Kidney (tissue), 14 donors: ENCODE data around the gene DPM2. TPM values are rescaled to one million over a fixed set of nuclear protein-coding genes. Genes with fewer than 3 reads are reported as not detected.

Experiments
- DNase-seq, 5 donors: peaks; one replicate each; pipeline ENCODE4 v3.0.0-alpha.2; 2013 to 2020
- FAIRE-seq: peaks from 2 replicates; lab custom pipeline; 2012; peaks lifted over from hg19 to GRCh38; lab: Jason Lieb, UNC
- H3K27ac ChIP-seq, 2 donors: one replicate each; pipeline ENCODE4 v1.7.0; 2013; ENCODE audit warnings: low read depth in 2 of 2, low read length in 2 of 2, inconsistent platforms in 1 of 2
- H3K27me3 ChIP-seq: one replicate; pipeline ENCODE4 v1.7.1; 2013; ENCODE audit warnings: low read length, inconsistent platforms; ENCODE audit not compliant: control insufficient read depth, insufficient read depth
- H3K36me3 ChIP-seq, 3 donors: one replicate each; pipeline versions ENCODE4 v1.7.0 to v1.7.1; 2013; ENCODE audit warnings: low read length in 3 of 3, control low read depth in 1 of 3, inconsistent platforms in 1 of 3; ENCODE audit not compliant: insufficient read depth in 3 of 3, control insufficient read depth in 2 of 3
- H3K4me1 ChIP-seq, 3 donors: one replicate each; pipeline versions ENCODE4 v1.7.0 to v1.7.1; 2013; ENCODE audit warnings: low read length in 3 of 3, inconsistent platforms in 1 of 3, low read depth in 1 of 3; ENCODE audit not compliant: control insufficient read depth in 2 of 3, insufficient read depth in 2 of 3
- H3K4me3 ChIP-seq, 3 donors: one replicate each; pipeline versions ENCODE4 v1.7.0 to v1.8.1; 2013; ENCODE audit warnings: low read length in 3 of 3, control low read depth in 1 of 3, inconsistent platforms in 1 of 3
- H3K9ac ChIP-seq, 3 donors: one replicate each; pipeline versions ENCODE4 v1.7.0 to v1.7.1; 2013; ENCODE audit warnings: low read length in 3 of 3, control low read depth in 1 of 3, inconsistent platforms in 1 of 3
- H3K9me3 ChIP-seq, 3 donors: one replicate each; pipeline versions ENCODE4 v1.7.0 to v1.7.1; 2013; ENCODE audit warnings: low read length in 3 of 3, control low read depth in 1 of 3, inconsistent platforms in 1 of 3; ENCODE audit not compliant: control insufficient read depth in 2 of 3, insufficient read depth in 1 of 3
- intact Hi-C: fragments of 100-400 bp; cut with DNase I; formaldehyde crosslinking; loops from one replicate; pipeline ENCODE4 v1.11.1; 2022
- polyA plus RNA-seq: library from polyadenylated mRNA; stranded (reverse); fragments of 350-450 nt; fragmentation: Illumina TruSeq; extraction: RNeasy Lipid Tissue Mini Kit (QIAGEN cat#74804); gene quantifications from one replicate; pipeline ENCODE4 v1.2.3, GENCODE V29; 2014; ENCODE audit warnings: low read depth, low replicate concordance; ENCODE audit not compliant: insufficient read depth
- total RNA-seq: library from RNA; stranded (reverse); fragmentation: NEBNext Ultra II Directional; extraction: Animal tissue kit (Norgen Biotek cat#: 25700); gene quantifications from one replicate; pipeline ENCODE4 v1.2.1, GENCODE V29; 2021
- TF ChIP-seq, protein P1 (sequence below): IDR thresholded peaks from 3 replicates; pipeline ENCODE4 v1.5.1; 2012; ENCODE audit warnings: mild to moderate bottlenecking, moderate library complexity, borderline replicate concordance; ENCODE audit not compliant: insufficient read depth; ENCODE audit errors: extremely low read depth
- donor health status: control.
- donor health status: control.
- donor health status: control.
- donor health status: control.
- donor health status: control.
- donor health status: DM: yes; HTN: yes; CAD: no.
- donor health status: Normal renal cell carcinoma (clear cell type).

The DPM2 gene
- total and polyA plus RNA-seq, 2 donors from 2014 or later = 42.8 to 70.0 TPM

DNA sequence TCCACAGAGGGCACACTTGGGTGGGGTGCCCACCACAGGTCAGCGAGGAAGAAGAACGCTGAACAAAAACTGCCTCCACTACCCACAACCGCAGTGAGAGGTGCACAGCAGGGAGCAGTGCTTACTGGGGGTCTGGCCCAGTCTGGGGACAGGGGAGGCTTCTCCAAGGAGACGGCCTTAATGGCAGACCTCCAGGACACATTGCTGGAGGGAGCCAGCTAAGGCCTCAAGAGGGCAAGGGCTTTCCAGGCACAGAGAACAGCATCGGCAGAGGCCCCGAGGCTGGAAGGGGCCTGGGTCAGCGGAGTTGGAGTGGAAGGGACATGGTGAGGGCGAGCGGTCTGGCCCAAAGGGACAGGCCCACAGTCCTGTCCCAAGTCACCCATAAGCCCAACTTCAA is 8.3 kb upstream of the DPM2 start:
- H3K9me3 ChIP-seq = no peaks in the 10 kb centered on the region
- no peak for FAIRE-seq
- no peak for DNase-seq
- H3K9ac ChIP-seq = peak overlapping the region in 1 of 3 donors; percentile 19
- intact Hi-C loops = loop anchor here (10.0 kb wide), 1 partner anchor 169 kb away; no protein-coding TSS in a partner anchor
- TF ChIP-seq, protein P1, sequence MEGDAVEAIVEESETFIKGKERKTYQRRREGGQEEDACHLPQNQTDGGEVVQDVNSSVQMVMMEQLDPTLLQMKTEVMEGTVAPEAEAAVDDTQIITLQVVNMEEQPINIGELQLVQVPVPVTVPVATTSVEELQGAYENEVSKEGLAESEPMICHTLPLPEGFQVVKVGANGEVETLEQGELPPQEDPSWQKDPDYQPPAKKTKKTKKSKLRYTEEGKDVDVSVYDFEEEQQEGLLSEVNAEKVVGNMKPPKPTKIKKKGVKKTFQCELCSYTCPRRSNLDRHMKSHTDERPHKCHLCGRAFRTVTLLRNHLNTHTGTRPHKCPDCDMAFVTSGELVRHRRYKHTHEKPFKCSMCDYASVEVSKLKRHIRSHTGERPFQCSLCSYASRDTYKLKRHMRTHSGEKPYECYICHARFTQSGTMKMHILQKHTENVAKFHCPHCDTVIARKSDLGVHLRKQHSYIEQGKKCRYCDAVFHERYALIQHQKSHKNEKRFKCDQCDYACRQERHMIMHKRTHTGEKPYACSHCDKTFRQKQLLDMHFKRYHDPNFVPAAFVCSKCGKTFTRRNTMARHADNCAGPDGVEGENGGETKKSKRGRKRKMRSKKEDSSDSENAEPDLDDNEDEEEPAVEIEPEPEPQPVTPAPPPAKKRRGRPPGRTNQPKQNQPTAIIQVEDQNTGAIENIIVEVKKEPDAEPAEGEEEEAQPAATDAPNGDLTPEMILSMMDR = no peak
- H3K27ac ChIP-seq = peak overlapping the region in 1 of 2 donors; percentile 57
- H3K27me3 ChIP-seq = no peaks in the 10 kb centered on the region
- H3K36me3 ChIP-seq = peaks cover 0 to 27% (median 14%) of the 10 kb centered on the region in 3 donors
- no peak overlapping the region for H3K4me3 ChIP-seq
- H3K4me1 ChIP-seq = peaks cover 0 to 31% (median 6%) of the 10 kb centered on the region in 3 donors

DNA sequence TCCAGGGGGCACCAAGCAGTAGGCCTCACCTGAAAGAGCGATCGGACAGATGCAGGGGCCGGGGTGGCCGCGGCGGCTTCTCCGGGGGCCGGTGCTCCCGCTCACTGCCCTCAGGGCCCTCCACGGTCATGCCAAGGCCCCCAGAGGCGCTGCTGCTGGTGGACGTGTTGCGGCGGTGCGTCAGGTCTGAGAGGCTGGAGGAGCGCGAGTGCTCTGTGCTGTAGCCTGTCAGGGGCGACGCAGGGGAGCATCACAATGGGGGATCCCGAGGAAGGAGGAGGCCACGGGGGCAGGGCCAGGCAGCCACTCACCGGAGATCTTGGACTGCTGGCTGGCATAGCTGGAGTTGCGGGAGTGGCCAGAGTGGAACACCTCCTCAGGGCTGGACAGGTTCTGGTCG is 7.7 kb upstream of the DPM2 start:
- intact Hi-C loops = loop anchor here (10.0 kb wide), 1 partner anchor 169 kb away; no protein-coding TSS in a partner anchor

DNA sequence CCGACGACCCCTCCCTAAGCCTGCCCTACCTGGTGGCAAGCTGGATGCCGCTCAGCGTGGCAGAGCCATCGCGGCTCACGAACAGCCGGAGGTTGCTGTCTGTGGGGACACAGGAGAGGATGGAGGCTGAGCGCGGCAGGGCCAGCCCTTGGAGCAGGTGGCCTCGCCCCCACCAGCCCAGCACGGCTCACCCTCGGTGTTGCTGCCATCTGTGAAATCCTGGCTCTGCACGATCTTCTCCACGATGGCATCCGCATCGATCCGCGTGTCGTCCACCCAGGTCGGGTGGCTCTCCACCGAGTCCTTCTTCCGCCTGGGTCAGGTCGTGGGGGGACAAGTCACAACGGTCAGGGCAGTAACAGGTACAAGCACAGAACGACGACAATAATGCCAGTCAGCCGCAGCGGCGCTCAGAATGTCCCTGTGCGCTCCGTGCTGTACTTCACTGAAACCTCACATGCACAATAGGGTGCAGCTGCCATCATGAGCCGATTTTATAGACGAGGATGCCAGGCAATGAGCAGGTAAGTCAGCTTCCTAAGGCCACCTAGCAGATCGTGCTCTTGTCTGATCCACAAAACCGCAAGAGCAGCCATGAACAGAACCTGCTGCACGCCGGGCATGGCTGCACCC is 7.0 kb upstream of the DPM2 start:
- peaks cover 0 to 25% (median 5%) of the 10 kb centered on the region in 3 donors for H3K4me1 ChIP-seq
- no peak overlapping the region for H3K9ac ChIP-seq
- peaks cover 0 to 23% (median 14%) of the 10 kb centered on the region in 3 donors for H3K36me3 ChIP-seq
- DNase-seq (peak in 1 of 5 donors; percentile 73), FAIRE-seq (no peak)
- H3K27me3 ChIP-seq = no peaks in the 10 kb centered on the region
- TF ChIP-seq, protein P1 = no peak
- intact Hi-C loops = loop anchor here (10.0 kb wide), 1 partner anchor 170 kb away; no protein-coding TSS in a partner anchor
- no peak overlapping the region for H3K4me3 ChIP-seq
- H3K9me3 ChIP-seq = no peaks in the 10 kb centered on the region
- no peak overlapping the region for H3K27ac ChIP-seq

More for the DNA sequence above, 7.7 kb upstream of the DPM2 start:
- DNase-seq = peak in 1 of 5 donors; percentile 72
- Histone ChIP-seq H3K4me1 (peaks cover 0 to 26% (median 5%) of the 10 kb centered on the region in 3 donors), H3K9ac (peak overlapping the region in 1 of 3 donors; percentile 19), H3K36me3 (peaks cover 0 to 27% (median 14%) of the 10 kb centered on the region in 3 donors), H3K4me3 (no peak overlapping the region), H3K9me3 (no peaks in the 10 kb centered on the region), H3K27ac (peak overlapping the region in 1 of 2 donors; percentile 33), H3K27me3 (no peaks in the 10 kb centered on the region)
- no peak for FAIRE-seq
- TF ChIP-seq, protein P1 = no peak
